Thyroid gland (tissue), 4 donors: Measurements from ENCODE around the gene CFAP99.

ENCODE experiments used
- CTCF ChIP-seq, 6 experiments: fragments of 200-600 bp in 3 of 6; fragments of 450-650 bp in 3 of 6; sonication (generic) in 3 of 6; IDR thresholded peaks; one replicate each; pipeline ENCODE4 v1.5.1; 2016 to 2019; ENCODE audit warnings: antibody characterized with exemption in 6 of 6, mild to moderate bottlenecking in 2 of 6, inconsistent platforms in 1 of 6, moderate library complexity in 1 of 6
- POLR2A ChIP-seq, 2 donors: fragments of 450-650 bp; IDR thresholded peaks; one replicate each; pipeline ENCODE4 v1.6.1; 2017; ENCODE audit warnings: antibody characterized with exemption in 2 of 2, mild to moderate bottlenecking in 2 of 2, moderate library complexity in 1 of 2

- TF ChIP-seq CTCF (IDR thresholded peaks at IDR 0.05) (no peak), POLR2A (IDR thresholded peaks at IDR 0.05) (no peak)
Measured at GRCh38 chr4:2423066-2423465, 4.3 kb downstream of the CFAP99 start.
